ENCODE data around the gene PLA2G12B.
"Not testable (repeated sequence)": the region's sequence is repeated elsewhere in the genome, so short reads cannot be mapped to it uniquely, and the experiment has no call there.

The PLA2G12B gene, protein sequence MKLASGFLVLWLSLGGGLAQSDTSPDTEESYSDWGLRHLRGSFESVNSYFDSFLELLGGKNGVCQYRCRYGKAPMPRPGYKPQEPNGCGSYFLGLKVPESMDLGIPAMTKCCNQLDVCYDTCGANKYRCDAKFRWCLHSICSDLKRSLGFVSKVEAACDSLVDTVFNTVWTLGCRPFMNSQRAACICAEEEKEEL

DNA sequence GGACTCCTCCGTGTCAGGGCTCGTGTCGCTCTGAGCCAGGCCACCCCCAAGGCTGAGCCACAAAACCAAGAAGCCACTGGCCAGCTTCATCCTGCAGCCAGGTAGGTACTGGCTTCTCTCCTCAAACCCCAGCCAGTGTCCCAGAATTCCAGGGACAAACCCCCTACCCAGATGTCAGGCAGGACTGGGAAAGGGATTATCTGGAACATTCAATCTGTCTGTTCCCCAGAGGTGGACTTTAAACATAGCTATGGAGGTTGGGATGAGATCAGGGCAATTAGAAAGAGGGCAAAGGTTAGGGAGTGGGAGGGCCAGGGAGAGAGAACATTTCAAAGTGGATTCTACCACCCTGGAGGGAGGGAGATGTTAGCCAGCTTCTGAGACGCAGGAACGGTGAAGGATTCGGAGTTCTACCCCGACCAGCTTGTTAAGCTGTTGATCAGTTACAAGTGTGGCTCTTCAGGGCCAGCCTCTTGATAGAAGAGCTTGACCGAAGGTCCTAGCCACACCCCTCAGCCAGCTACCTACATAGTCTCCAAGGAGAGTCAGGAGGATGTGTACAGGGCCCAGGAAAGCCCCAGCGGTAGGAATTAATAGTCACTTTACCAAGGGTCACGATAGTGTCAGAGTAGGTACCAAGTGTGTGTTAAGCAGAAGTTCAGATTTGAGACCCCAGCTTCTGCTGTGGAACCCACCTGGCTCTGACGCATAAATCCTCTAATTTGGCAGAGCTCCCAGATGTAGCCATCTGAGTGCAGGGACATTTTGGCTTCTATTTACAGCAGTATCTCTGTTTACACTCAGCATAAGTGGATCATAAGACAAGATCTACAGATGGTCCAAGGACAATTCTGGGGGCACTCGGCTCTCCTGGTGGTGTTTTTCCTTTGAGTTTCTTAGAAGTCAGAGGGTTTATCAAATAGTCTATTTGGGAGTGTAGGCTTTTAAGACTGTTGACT lies at the start of gene PLA2G12B:
TSS of gene PLA2G12B (minus strand) at position 211 of the 959 bp plus-strand sequence. CDS start at position 90, 121 bp downstream.
- DNase-seq: no peak

DNA sequence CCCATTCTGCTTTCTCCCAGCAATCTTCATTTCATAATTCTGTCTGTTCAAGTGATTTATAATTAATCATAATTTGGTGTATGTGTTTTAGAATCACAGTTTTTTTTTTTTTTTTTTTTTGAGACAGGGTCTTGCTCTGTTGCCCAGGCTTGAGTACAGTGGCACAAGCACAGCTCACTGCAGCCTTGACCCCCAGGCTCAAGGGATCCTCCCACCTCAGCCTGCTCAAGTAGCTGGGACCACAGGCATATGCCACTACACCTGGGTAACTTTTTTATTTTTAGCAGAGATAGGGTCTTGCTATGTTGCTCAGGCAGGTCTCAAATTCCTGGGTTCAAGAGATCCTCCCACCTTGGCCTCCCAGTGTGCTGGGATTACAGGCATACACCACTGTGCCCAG lies 49.2 kb upstream of the PLA2G12B start:
- DNase-seq: no peak

- no peak for DNase-seq
Observed at GRCh38 chr10:73000973-73001372, 46.4 kb upstream of the PLA2G12B start.

DNA sequence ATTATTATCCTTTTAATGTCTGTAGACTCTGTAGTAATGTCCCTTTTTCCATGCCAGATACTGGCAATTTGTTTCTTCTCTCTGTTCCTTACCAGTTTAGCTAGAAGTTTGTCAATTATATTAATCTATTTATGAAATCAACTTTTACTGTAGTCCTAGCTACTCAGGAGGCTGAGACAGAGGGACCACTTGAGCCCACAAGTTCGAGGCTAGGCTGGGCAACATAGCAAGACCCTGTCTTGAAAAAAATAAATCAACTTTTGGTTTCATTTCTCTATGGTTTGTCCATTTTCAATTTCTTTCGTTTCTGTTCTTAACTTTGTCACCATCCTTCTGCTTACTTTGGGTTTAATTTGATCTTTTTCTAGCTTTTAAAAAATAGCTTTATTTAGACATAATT lies 42.5 kb upstream of the PLA2G12B start:
- DNase-seq: no peak

DNA sequence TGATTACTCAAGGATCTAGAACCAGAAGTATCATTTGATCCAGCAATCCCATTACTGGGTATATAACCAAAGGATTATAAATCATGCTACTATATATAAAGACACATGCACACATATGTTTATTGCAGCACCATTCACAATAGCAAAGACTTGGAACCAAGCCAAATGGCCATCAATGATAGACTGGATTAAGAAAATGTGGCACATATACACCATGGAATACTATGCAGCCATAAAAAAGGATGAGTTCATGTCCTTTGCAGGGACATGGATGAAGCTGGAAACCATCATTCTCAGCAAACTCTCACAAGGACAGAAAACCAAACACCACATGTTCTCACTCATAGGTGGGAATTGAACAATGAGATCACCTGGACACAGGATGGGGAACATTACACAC lies 40.9 kb upstream of the PLA2G12B start:
- not testable (repeated sequence) for DNase-seq

DNA sequence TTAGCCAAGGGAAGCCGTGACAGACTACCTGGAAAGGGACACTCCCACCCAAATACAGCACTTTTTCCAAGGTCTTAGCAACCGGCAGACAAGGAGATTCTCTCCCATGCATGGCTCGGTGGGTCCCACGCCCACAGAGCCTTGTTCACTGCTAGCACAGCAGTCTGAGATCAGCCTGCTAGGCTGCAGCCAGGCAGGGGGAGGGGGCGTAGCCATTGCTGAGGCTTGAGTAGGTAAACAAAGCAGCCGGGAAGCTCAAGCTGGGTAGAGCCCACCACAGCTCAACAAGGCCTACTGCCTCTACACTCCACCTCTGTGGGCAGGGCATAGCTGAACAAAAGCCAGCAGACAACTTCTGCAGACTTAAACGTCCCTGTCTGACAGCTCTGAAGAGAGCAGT lies 35.2 kb upstream of the PLA2G12B start:
- DNase-seq: not testable (repeated sequence)

DNA sequence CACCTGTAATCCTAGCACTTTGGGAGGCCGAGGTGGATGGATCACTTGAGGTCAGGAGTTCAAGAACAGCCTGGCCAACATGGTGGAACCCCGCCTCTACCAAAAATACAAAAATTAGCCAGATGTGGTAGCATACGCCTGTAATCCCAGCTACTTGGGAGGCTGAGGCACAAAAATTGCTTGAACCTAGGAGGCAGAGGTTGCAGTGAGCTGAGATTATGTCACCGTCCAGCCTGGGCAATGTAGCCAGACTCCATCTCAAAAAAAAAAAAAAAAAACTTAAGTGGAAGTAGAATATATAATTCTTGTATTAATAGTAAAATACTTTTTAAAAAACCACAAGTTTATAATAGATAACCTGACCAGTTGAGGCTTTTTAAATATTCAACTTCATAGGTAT lies 30.0 kb upstream of the PLA2G12B start:
- not testable (repeated sequence) for DNase-seq

DNA sequence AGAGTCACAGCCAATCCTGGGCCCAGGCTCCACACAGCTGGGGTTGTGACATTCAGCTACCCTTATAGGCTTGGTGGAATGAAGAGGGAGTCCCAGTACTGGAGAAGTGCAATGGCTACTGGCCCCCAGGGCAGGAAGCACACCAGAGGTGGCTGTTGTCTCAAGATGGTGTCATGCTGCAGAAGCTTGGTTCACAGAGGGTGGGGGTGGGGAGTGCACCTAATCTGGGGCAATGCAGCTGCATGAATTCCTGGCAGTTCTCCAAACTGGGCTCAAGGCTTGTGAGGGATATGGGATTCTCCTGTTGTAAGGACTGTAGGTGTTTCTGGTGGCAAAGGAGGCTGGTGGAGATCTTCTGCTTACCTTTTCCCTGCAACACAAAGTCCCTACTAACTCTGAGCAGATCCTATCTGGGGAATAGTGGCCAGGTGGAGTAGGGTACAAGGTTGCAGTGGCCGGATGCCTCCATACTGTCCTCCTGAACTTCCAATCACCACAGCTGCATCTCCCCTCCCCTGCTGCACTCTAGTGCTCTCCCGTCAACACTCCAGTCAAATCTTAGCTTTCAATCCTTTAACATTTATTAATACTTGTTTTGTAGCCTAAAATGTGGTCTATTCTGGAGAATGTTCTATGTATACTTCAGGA lies 27.4 kb upstream of the PLA2G12B start:
- DNase-seq: no peak

DNA sequence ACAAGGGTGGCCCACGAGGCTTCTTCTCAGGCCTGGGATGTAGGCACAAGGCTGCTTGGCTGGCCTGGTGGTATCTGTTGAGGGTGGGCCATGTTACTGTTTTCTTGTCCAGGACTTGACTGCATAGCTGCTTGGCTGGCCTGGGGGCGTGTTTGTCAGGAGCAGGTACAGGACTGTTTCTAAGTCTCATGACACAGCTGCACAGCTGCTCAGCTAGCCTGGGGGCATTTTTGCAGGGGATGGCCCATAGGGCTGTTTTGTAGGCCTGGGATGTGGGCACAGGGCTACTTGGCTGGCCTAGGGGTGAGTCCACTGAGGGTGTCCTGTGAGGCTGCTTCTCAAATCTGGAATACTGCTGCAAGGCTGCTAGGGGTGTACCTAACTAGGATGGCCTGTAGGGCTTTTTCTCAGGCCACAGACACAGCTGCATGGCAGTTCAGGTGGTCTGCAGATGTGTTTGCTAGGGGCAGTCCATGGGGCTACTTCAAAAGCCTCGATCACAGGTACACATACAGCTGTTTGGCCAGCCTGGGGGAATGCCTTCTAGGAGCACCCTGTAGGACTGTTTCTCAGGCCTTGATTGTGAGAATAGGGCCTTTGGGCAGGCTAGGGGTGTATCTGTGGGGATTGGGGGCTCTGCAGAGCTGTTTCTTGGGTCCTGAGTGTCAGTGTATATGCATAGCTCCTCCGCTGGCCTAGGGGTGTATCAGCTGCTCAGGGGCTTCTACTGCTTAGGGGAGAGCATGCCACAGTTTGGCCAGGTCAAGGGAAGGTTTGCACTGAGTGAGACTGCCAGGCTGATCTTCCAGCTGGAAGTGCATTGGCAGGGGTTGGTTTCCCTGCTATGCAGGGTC lies 26.6 kb upstream of the PLA2G12B start:
- no peak for DNase-seq

- DNase-seq: no peak
Observed at GRCh38 chr10:72980348-72980747, 25.7 kb upstream of the PLA2G12B start.

DNA sequence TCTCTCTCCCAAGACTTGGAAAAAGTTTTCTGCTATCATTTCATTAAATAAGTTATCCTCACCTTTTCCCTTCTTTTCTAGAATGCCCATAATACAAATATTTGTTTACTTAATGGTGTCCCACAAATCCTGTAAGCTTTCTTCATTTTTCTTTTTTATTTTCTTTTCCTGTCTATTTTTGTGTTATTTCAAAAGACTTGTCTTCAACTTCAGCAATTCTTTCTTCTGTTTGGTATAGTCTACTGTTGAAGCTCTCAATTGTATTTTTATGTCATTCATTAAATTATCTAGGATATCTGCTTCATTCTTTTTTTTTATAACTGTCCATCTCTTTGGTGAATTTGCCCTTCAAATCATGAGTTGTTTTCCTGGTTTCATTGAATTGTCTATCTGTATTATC lies 25.1 kb upstream of the PLA2G12B start:
- DNase-seq: no peak

DNA sequence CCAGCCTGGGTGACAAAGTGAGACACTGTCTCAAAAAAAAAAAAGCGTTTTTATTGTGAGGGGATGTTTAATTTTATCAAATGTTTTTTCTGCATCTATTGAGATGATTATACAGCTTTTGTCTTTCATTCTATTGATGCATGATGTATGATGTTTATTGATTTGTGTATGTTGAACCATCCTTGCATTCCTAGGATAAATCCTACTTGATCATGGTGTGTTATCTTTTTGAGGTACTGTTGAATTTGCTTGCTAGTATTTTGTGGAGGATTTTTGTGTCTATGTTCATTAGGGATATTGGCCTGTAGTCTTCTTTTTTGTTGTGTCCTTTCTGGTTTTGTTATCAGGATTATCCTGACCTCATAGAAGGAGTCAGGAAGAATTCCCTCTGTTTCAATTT lies 22.3 kb upstream of the PLA2G12B start:
- no peak for DNase-seq

DNA sequence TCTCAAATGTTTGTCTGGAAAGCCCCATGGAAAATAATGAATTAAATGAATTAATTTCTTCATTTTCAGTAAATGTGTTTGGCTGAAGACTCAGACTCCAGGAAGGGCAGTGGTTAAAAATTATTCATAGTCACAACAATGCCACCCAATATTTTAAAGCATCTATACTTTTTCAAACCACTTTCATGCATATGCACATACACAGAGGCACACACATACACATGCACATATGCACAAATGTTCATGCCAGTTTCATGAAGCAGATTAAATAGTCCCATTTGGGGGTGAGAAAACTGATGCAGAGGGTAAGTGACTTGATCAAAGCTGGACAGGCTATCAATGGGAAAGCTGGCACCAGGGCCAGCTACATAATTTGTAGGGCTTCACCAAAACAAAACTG lies 1.4 kb upstream of the PLA2G12B start:
- DNase-seq: no peak

GRCh38 chr10:72954230-72954595 lies 393 bp downstream of the PLA2G12B start:
- DNase-seq: no peak

DNA sequence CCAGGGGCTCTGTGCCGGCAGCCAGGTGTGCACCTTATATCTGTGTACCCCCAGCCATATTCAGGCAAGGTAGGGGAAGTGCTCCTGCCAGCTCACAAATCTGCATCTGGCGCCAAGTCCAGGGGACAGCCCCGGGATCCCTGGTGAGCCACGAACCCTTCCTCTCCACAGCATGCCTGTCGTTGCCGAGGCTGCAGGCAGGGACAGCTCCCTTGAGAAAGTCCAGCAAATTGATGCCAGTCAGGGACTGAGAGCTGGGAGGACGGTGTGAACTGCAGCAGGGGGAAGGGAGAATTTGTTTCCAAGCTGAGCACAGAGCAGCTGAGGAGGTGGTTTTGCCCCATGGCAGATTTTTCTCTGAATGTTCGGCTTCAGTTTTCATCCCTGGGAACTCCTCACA lies 919 bp downstream of the PLA2G12B start:
- no peak for DNase-seq

DNA sequence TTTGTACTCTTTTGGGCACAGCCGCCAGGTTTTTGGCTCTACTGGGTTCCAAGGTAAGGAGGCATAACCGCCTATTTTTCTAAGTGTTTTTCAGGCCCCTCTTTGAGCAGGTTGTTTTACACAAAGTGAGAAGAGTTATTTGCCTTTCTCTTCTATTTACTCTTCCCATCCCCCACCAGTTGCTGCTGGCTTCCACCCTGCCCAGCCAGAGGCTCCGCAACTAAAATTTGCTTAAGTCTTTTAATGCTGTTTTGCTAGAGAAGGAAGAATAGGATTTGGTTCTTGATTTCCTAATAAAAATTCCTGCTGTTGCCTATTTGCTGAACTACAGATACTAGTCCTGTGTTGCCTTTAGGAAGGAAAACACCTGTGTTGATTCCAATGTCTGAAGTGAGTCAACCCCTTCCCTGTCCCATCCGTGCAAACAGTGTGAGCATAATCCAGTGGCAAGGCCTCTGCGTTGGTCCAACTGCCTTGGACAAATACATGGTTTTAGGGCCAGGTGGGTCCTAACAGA lies 1.9 kb downstream of the PLA2G12B start:
- DNase-seq: no peak

DNA sequence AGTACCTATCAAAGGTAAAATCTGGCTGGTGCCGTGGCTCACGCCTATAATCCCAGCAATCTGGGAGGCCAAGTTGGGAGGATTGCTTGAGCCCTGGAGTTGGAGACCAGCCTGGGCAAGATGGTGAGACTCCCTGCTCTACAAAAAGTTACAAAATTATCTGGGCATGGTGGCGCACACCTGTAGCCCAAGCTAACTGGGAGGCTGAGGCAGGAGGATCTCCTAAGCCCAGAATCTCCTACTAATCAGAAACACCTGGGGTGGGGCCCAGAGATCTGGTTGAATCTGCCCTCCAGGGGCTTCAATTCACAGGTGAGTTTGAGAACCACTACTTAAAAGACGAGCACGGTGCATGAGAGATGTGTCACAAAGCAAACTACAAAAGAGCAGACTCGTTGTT lies 2.4 kb downstream of the PLA2G12B start:
- DNase-seq: no peak

DNA sequence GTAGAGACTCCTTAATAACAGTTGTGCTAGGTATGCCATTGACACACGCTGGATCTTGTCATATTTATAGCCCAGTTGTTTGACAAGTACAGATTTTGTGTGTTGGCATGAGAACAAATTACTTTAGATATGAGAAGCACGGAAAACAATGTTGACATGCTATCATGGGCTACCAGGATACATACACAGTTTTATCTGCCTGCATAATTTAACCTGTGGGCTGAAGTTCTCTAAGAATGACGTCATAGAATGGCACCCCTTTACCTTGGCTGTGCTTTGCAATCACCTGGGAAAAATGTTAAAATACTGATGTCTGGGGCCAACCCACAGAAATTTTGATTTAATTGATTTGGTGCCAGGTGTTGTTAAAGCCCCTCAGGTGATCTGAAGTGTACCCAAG lies 2.8 kb downstream of the PLA2G12B start:
- no peak for DNase-seq

DNA sequence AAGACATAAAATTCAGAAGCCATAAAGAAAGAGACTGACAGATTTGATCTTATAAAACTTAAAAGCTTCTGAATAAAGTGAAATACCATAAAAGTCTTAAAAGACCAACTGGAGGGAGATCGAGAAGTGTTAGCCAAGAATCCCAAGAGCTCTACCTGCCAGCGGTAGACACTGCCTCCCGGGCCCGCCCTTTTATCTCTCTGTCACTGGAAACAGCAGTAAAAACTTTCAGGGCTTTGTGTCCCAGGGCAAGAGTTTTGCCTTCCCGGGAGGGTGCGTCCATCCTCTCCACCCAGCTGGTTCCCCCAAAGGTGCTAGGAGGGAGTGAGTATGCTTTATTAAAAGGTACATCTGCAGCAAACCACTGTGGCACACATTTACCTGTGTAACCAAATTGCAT lies 5.8 kb downstream of the PLA2G12B start:
- DNase-seq: no peak

GRCh38 chr10:72946963-72947362 lies 7.6 kb downstream of the PLA2G12B start:
- DNase-seq: no peak

- no peak for DNase-seq
Observed at GRCh38 chr10:72943498-72944234, 10.9 kb downstream of the PLA2G12B start.

DNA sequence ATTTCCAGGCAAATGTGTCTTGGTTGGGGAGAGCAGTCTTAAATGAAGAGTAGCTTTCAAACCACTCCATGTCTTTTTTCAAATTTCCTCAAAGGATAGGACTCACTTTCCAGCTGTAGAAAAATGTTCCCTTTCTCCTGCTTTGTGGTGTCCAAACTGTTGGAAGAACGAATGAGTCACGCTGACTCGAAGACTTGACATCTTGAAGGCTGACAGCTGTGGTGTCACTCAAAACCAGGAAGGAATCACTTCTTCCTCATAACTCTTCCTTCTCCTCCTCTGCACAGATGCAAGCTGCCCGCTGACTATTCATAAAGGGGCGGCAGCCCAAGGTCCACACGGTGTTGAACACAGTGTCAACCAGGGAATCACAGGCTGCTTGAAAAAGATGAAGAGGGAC lies 19.2 kb downstream of the PLA2G12B start:
- DNase-seq: no peak

Measured in activated effector memory CD4-positive, alpha-beta T cell treated with Interleukin-2 at 50 U/mL for 16 hours (primary cell).